Measurements from ENCODE around the gene SMAD7.

DNA sequence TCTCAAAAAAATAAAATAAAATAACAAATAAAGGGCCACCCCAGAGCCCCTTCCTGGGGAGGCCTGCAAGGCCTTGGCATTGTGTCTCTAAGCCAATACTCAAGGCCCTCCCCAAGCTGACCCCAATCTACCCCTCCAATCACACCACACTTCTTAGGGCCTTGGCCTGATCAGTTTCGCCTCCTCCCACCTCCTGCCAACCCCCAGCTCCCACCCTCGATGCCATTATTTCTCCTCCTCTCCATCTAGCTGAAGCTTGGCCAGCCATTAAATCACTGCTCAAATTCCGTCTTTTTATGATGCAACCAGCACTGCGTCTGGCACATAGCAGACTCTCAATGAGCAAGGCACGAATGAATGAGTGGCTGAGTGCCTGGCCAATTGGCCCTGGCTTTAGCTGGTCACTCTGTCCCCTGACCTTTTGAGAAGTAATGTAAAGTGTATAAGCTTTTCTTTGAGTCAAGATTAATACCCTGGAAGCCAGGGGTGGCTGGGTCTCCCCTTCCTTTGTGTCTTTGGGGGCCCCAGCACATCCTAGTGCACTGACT is 55.9 kb downstream of the SMAD7 start:
- TF ChIP-seq TAF1 (IDR thresholded peaks at IDR 0.05; ENCODE audit: borderline replicate concordance, insufficient read depth, low read length) (no peak), SIN3A (IDR thresholded peaks at IDR 0.05; ENCODE audit: borderline replicate concordance, insufficient read depth, low read length) (no peak), POLR2AphosphoS5 (IDR thresholded peaks at IDR 0.05; ENCODE audit: low read depth, low read length) (no peak), FOXP2 (optimal IDR thresholded peaks at IDR 0.05; ENCODE audit: borderline replicate concordance, extremely low read depth, extremely low read length, insufficient read depth) (no peak)
- TF ChIP-seq, protein P1, sequence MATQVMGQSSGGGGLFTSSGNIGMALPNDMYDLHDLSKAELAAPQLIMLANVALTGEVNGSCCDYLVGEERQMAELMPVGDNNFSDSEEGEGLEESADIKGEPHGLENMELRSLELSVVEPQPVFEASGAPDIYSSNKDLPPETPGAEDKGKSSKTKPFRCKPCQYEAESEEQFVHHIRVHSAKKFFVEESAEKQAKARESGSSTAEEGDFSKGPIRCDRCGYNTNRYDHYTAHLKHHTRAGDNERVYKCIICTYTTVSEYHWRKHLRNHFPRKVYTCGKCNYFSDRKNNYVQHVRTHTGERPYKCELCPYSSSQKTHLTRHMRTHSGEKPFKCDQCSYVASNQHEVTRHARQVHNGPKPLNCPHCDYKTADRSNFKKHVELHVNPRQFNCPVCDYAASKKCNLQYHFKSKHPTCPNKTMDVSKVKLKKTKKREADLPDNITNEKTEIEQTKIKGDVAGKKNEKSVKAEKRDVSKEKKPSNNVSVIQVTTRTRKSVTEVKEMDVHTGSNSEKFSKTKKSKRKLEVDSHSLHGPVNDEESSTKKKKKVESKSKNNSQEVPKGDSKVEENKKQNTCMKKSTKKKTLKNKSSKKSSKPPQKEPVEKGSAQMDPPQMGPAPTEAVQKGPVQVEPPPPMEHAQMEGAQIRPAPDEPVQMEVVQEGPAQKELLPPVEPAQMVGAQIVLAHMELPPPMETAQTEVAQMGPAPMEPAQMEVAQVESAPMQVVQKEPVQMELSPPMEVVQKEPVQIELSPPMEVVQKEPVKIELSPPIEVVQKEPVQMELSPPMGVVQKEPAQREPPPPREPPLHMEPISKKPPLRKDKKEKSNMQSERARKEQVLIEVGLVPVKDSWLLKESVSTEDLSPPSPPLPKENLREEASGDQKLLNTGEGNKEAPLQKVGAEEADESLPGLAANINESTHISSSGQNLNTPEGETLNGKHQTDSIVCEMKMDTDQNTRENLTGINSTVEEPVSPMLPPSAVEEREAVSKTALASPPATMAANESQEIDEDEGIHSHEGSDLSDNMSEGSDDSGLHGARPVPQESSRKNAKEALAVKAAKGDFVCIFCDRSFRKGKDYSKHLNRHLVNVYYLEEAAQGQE (IDR thresholded peaks at IDR 0.05; ENCODE audit: insufficient read depth in 1 of 2, low read depth in 2 of 2, low read length in 2 of 2): no peak
